Left lobe of liver (tissue), 2 donors: Measurements from ENCODE around the gene TEX55. TPM values are rescaled to one million over a fixed set of nuclear protein-coding genes. Genes with fewer than 3 reads are reported as not detected.
"Not testable (repeated sequence)": the region's sequence is repeated elsewhere in the genome, so short reads cannot be mapped to it uniquely, and the experiment has no call there.

Experiments
- ATAC-seq: fragments of 200-7000 bp; cut with Tn5 transposase; one replicate; pipeline ENCODE4 v1.9.1; 2020; ENCODE audit warnings: mild to moderate bottlenecking, moderate library complexity
- DNase-seq: peaks from one replicate; pipeline ENCODE4 v3.0.0-alpha.2; 2020; ENCODE audit warnings: low spot score
- total RNA-seq: library from RNA; stranded (reverse); gene quantifications from one replicate; pipeline ENCODE4 v1.2.1, GENCODE V29; 2021
- donor health status: DM: no; HTN: no; CAD: no; lungs with moderate emphysema.
- donor health status: DM: no; HTN: yes; CAD: no.

TEX55 gene
- total RNA-seq, 1 donor from 2014 or later: not detected

DNA sequence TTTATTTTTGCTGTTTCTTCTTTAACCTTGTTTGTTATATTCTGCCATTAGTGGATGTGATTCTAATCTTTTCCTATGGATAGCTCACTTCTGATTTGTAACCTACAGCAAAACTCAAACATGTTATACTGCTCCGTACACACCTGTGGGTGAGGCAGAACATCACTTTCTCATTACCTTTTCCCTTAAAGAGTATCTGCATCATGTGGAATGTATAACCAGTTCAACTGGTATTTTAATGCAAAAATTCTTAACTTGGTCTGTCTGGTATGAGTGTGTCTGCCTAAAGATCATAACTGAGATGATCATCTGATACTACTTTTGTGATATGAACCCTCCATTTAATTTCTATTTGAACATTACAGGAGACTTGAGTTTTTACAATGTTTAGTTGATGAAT is 14.4 kb downstream of the TEX55 start:
- ATAC-seq: no peak
- DNase-seq: no peak

DNA sequence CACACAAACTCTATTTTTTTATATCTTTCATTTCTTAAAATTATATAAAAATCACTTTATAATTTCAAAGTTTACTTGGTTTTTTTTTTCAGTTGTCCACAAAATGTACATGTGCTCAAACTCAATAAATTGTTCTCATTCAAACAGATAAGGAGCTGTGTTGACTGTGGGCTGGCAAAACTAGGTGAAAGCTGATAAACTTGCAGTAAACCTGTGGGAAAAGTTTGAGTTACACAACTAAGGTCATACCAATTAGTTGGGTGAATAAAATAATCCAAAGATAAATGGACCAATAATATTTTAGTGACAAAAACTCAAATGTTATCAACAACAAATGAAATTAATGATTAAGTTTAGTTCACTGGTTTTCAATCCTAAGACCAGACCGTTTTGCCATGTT is 14.8 kb downstream of the TEX55 start:
- ATAC-seq (no peak), DNase-seq (no peak)

DNA sequence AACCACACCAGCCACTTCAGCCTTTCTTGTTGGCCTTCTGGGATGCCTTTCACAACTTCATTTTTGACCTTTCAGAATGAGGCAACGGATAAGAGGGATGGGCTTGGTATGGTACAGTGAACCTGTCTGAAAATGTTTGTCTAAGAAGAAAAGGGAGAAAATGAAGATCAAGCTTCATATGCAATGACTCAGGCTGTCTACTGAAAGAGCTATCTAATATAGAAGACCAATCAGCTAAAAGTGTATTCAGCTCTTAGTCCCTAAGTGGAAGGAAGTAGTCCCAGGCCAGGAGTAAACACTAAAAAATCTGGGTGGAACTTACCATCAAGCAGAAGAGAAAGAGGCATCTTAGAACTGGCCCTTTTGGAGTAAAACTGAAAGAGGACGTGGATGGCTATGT is 15.3 kb downstream of the TEX55 start:
- DNase-seq (no peak), ATAC-seq (no peak)

DNA sequence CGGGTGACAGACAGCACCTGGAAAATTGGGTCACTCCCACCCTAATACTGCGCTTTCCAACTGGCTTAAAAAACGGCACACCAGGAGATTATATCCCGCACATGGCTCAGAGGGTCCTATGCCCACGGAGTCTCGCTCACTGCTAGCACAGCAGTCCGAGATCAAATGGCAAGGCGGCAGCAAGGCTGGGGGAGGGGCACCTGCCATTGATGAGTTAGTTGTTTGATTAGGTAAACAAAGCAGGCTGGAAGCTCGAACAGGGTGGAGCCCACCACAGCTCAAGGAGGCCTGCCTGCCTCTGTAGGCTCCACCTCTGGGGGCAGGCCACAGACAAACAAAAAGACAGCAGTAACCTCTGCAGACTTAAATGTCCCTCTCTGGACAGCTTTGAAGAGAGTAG is 18.8 kb downstream of the TEX55 start:
- ATAC-seq, DNase-seq: not testable (repeated sequence)

DNA sequence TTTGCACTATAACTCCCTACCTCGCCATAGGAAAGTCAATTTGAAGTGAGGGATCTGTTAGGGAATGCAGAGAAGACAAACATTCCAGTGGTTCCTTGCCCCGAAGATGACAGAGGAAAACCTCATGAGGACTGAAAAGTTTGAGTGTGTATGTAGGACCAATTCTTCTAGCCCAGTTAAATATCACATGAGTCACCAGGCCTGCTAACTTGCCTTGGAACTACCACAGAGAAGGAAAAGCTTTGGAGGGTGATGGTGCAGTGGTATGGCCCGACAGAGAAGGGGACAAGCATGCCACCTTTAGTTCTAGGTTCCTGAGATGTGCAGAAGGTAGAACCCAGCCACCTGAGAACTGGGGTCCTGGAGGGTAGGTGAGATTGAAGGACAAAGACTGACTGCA is 24.9 kb downstream of the TEX55 start:
- ATAC-seq: no peak

DNA sequence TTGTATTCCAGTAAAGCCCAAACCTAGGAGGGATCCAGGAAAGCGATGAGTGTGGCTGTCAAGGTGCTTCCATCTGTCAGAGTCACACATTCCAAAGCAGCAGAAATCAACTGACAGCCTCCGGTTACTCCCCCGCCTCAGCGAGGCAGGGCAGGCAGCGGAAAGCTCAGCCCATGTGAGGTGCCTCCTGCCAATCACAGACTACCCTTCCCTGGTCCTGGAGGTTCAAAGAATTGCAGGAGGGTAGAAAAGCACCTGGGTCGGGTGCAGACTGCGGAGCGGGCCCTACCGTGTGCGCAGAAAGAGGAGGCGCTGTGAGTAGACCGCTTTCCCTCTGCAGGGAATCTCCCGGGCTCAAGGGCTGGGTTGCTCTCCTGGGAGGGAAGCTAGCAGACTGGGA is 27.4 kb downstream of the TEX55 start, which contains the start of gene UPK1B:
TSS of gene UPK1B (plus strand) at position 274 of the 400 bp plus-strand sequence. CDS start 13,144 bp downstream, outside the sequence.
- ATAC-seq: no peak
- DNase-seq: no peak

More for the DNA sequence above, 24.9 kb downstream of the TEX55 start:
- no peak for DNase-seq

DNA sequence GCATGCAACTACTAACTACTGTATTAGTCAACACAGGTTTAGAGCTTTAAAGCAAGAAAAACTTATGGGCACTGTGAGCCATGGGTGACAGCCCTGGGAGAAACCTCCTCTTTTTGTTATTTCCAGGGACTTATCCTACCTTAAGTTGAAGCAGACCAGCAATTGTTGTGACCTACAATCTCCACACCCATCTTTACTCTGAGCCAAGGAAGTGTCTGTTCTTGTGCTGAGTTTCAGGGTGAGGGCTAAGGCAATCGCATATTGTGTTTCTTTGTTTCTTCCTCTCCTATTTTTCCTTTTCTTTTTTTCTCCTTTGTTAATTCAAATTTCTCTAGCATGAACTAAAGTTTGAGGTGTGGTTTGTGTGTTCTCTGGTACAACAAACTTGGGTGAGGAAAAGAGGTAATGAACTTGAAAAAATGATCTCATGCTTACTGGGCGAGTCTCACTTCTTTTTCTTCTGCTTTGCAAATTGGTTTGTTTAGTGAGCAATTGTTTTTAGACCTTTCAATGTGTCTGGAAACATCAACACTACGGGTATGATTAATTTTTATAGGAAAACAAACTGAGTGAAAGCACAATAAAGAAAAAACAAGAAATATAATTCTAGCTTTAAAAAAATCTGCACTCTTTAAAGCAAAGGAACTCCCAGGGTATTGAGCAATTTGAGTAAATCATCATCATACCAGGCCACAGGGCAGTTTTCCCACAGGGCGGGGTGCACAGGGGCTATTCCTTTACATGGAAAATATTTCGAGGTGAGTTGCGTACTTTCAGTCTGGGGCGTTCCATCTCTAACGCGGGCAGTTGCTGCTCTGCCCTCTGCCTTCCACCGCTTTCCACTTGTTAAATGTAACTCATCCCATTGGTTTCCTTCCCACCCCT is 30.1 kb downstream of the TEX55 start:
- no peak for DNase-seq
- no peak for ATAC-seq

DNA sequence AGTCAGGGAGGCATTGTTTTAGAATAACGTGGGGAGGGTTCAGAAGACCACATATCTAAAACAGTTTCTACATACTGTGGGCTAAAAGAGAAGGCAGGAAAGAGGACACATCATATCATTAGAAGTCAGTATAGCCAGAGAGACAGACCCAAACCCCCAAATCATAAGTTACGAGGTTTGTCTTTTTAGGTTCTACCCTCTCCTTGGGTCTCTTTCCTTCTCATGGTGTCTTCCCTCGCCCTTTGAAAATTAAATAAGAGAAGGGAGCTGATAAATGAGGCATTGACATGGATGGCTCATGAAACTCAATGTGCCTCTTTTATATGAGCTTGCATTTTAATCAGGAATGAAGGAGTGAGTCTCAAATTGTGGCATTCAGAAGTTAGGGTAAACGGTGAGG is 30.8 kb downstream of the TEX55 start:
- no peak for DNase-seq
- no peak for ATAC-seq

DNA sequence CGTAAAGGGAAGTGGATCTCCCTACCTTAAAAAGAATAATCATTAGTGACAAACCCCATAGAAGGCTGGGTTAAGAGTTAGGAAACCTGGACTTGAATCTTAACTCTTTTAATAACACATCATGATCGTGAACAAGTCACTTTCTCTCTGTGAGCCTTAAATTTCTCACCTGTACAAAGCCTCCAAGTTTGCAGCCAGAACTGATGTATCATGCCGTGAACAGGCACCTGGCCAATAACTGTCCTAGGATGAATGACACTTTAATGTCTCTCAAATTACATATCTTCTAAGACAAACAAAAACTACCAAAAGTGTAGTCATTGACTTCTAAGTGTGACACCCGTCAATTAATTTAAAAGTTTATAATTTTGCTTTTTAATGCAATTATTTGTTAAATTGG is 31.4 kb downstream of the TEX55 start:
- ATAC-seq: no peak
- no peak for DNase-seq

DNA sequence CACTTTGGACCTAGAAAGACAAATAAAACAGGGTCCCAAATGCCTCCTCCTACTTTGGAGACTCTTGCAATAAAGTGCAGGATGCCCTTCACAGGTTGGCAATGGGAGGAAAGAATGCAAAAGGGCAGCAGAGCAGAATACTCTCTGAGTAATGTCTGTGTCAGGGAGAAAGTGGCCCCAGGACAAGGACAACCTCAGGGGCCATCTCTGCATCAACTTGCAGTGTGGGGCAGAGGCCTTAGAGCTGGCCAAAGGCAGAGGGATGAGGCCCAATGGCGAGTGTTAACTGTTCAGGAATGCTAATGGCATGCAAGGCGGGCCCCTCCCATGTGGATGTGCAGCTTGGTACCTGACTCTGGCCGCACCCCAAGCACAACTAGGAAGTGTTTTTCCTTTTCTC is 35.8 kb downstream of the TEX55 start:
- DNase-seq (no peak), ATAC-seq (no peak)

DNA sequence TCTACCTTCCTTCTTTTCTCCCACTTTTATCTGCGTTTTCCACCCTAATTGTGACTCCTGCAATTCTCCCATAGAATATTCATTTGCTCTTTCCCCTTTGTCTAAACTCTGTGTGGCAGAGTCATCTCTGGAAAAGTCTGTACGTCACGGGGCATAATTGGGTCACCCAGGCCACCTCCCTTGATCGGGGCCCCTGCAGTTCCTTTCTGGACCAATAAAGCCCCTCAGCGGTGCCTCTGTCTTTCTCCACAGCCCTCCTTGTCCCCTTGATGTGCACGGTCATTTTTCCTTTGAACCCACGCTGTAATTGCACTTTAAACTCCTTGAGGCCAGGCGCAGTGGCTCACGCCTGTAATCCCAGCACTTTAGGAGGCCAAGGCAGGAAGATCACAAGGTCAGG is 38.1 kb downstream of the TEX55 start:
- no peak for DNase-seq
- no peak for ATAC-seq

DNA sequence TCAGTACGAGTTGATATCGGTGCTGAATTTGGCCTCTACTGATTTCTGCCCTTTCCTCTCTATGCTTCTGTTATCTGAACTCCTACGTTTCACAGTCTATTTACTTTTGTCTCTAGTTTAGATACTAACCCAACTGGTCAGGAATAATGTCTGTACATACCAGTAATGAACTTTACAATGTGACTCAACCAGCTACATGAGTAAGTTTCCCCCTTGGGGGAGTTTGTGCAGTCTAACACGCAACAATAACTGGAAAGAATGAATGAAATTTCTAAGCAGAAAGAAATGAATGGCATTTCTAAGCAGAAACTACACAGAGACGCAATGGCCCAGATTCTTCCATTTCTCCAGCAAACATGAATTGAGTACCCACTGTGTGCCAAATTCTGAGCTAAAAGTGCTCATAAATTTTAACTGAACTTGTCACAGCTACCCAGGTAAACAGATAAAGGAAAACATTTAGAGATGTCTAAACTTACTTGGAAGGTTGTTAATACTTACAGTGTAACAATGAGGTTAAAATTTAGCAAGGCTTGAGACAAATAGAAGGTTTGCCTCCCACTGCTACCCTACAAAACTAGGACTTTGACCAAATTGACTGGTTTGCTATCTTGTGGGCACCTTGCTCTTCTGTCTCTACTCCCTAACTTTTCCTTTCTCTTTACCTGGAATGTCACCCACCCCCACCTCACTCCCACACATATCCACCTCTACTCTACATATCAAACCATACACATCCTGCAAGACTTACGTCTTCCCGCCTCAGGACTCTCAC is 39.0 kb downstream of the TEX55 start:
- ATAC-seq (no peak), DNase-seq (no peak)

DNA sequence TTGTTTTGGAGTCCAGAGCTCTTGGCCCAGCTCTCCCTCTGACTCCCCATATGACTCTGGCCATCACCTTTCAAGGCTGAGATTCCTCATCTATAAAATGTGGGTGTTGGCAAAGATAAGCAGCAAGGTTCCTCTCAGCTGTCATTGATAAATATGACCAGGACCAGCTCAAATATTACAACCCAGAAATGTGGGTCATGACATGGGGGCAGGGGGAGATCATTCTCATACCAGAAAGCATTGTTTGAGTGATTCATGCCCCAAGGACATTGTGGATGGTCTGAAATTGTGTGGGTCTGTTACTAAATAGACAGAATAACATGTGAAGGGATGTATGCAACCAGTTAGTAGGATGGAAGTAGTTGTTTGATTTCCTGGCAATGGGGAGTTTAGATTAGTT is 41.3 kb downstream of the TEX55 start:
- ATAC-seq (no peak), DNase-seq (no peak)

DNA sequence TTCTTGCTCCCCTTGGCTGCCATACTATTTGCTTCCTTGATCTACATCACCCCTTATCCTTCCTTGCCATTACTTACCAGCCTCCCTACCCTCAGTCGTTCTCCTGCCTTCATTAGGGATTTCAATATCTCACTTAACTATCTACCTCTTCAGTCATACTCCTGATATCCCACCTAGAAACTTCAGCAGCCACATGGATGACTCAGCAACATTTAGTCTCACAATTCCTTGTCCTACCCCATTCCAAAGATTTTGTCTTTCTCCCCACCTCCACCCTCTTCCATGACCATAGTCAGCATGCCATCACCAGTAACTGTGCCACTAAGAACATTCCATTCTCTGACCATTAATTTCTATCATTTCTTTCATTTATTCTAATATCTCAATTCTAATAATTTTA is 45.8 kb downstream of the TEX55 start:
- DNase-seq (no peak), ATAC-seq (no peak)

DNA sequence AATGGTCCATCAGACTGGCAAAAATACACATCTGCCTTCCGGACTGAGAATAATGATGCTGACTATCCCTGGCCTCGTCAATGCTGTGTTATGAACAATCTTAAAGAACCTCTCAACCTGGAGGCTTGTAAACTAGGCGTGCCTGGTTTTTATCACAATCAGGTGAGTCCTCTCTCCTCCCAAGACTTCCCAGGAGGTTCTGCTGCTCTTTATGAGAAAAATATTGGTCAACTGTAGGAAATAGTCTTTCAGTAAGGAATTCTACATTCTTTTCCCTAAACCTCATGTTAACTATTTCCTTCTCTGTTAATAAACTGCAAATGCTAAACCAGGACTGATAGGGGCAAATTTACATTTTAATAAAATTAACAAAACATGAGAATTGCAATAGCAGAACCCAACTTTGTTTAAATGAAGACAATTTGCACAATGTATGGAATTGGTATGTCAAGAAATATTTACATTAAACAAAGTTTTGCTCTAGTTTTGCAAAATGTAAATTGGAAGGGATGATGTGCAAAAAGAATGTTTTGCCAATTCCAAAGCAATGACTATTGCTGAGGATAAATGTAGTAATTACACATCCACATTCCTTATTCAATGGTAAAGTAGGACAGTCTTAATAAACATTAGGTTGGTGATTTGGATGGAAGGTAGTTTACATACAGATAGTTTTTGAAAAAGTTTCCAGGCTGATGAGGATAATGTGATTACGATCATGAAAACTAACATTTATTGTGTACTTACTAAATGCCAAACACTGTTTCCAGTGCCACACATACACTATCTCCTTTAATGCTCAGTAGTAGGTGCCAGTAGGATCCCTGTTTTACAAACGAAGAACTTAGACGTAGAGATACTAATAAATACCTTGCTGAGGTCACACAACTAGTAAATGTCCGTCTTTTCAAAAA is 48.5 kb downstream of the TEX55 start:
- no peak for ATAC-seq
- no peak for DNase-seq

DNA sequence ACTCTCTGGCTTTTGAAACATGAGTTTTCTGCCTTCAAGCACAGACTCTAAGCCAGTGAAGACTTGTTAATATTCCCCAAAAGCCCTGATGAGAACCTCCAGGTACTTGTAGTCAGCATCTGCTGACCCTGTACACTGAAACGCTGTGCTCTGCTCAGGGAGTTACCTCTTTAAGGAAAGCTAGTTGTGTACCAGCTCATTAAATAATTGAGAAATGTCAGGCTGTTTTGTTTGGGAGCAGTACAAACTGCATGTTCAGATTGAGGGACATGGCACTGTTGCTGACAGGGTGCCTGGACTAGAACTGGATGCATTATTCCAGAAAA is 49.1 kb downstream of the TEX55 start:
- ATAC-seq (no peak), DNase-seq (no peak)

DNA sequence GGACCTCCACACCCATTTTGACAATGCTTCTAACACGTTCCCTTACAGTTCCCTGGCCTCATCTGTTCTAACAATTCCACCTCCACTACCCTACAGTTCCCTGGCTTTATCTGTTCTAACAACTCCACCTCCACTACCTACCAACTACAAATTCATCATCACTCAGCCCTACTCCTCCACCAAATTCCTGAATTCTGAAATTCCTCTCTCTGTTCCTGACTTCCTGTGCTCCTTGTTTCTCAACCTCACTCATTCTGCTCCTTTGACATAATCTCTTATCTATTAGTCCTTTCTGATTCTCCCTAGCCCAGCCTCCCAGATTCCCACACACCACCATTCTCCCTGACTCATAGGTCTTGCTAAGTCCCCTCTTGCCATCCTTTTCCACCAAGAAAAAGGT is 49.9 kb downstream of the TEX55 start:
- ATAC-seq (no peak), DNase-seq (no peak)
